Activated T-helper 1 cell treated with anti-CD3 and anti-CD28 coated beads, Interleukin-2, amount 50 U/mL, for 16 hours (primary cell): ENCODE measurements around the gene PMPCA.
"Not testable (repeated sequence)": the region's sequence is repeated elsewhere in the genome, so short reads cannot be mapped to it uniquely, and the experiment has no call there.

Experiments used
- DNase-seq, 2 donors: peaks; one replicate each; pipeline ENCODE4 v3.0.0-alpha.2; 2020; ENCODE audit warnings: low read depth in 1 of 2, low spot score in 1 of 2

PMPCA gene

DNA sequence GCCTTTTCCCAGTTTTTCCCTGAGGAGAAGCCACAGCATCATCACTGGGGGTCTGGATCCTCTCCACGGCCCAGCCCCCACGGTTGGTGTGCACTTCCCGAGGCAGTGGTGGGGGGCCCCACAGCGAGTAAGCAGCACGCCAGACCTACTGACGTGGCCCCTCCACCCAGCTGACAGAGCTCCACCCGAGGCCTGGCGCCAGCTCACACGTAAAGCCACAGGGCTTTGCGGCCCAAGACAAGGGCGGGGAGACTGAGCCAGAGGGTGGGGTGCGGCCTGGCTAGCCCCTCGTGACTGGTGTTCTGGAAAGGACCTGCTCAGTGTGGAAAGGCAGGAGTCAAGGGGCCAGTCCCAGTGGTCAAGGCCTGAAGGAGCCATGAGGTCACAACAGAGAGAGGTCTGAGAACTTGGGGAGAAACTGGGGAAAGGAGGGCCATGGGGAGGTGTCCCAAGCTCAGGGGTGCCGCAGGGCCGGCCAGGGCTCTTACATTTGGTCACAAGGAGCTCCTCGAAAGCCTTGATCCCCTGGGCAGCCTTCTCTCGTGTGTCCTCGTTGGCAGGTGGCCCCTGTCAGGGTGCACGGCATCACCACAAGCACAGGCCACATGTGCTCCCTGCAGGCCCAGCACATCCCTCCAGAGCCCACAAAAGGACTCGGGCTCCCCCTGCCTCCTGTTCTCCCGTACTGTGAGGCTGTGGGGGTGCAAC is 16.0 kb upstream of the PMPCA start:
- DNase-seq: no peak

DNA sequence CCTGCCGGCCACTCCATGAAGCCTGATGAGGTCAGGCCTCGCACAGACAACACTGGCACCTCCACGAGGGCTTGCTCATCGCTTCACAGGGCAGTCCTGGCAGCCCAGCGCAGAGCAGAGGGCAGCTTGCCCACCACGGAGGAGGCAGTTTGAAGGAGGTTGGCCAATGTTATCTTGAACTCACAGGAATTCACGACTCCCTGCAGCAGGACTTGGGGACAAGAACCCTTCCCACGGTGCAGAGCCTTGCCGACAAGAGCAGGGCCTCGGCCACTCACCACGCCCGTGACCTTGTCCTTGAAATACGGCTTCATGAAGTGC is 15.5 kb upstream of the PMPCA start:
- no peak for DNase-seq

DNA sequence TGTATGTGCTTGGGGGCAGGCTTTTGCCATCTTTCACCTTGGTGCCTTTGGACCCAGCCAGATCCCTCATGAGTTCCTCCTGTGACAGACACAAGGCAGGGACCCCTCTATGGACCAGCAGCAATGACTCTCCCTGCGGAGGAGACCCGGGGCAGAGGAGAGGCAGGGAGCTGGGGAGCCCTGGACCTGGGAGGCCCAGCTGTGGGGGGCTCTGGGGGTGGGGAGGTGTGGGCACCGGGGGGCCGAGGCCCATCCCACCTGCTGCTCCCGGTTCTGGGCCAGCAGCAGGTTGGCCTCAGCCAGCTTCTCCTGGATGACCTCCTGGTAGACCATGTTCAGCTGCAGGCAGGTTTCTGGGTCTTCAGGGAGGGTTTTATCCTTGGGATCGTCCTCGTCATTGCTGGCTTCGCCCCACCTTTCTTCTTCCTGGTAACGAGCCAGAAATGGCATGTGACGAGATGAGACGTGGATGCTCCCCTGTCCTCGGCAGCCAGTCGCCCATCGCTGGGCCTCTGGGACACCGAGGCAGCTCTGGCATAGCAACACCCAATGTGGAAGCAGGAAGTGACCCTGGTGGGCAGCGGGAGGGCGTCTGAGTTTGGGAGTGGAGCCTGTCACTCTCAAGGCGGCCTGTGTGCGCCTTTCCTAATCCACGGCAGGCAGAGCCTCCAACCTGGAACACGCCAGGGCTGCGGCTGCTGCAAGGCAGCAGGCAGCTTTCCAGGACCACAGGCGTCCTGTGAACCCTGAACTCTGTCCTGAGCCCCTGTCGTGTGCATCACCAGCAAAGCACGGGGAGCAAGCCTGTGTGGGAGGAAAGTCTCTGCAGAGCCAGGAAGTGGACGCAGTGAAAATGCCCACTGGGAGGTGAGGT is 14.9 kb upstream of the PMPCA start:
- DNase-seq: no peak

DNA sequence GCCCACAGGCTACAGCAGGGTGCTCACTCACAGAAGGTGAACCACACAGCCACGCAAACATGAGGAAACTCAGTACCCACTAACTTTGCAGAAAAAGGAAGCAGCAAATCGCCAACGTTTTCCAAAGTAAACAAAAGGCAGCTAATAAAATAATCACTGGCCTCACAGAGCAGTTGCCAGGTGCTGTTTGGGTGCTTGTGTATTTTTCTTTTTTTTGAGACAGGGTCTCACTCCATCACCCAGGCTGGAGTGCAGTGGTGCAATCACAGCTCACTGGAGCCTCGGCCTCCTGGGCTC is 14.3 kb upstream of the PMPCA start:
- DNase-seq: no peak

DNA sequence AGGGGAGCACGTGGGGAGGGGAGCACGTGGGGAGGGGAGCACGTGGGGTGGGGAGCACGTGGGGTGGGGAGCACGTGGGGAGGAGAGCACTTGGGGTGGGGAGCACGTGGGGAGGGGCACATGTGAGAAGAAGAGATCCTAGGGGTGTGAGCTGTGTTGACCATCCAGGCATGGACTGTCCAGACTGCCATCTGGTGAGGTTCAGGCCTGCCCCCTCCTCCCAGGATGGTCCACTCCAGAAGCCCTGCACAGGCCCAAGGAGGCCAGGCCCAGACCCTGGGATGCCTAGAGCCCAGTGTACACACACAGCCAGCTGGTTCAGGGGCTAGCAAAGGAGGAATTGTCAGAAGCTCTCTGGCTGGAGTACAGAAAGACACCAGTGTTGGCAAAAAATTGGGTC is 12.8 kb upstream of the PMPCA start:
- DNase-seq: no peak

DNA sequence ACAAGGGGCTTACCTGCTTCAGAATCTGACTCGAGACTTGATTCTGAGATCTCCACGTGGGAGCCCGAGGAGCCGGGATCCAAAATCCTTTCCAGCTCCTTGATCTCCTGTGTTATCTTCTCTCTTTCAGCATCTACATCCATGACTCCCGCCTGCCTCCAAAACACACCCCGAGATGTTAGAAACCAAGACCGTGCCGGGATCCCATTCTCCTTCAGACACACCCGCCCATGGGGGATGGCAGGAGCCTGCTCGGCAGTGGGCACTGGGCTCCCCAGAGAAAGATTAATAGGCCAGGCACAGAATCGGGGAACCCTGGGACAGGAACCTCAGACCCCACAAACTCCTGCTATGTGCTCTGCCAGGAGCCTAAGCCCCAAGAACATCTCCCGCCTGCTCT is 12.2 kb upstream of the PMPCA start:
- no peak for DNase-seq

DNA sequence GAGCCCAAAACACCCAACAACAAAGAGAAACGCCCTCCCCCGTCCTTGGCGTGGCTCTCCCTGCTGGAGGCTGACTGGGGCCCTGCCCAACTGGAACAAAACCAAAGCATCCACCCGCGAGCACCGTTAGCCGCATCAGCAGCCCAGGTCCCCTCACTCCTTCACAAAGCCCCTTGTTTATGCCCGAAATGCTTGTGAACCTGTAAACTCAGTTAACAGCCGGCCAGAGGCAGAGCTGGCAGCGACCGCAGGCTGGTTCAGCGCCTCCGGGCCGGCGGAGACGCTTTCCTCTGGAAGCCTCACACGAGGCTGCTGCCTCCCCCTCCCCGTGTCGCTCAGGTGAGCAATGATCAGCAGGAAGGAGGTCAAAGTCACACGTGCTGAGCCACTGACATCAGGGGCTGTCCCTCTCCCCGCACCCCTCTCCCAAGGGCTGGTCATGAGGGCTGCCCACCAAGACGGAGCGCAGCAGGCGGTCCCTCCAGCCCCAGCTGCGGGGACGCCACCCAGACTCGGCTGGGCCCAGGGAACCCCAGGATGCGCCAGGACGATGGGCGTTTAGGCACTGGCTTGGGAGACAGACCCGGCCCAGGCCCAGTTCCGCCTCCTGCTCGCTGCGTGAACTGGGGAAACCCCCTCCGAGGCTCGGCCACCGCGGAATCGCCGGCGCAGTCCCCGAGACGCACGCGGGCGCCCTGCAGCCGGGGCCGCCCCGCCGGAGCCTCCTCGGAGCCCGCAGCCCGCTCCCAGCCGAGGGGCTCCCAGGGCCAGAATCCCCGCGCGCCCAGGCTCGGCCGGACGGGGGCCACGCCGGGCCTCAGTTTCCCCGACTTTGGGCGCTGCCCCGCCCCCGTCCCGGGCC is 11.1 kb upstream of the PMPCA start:
- peak in 1 of 2 donors; percentile 25 for DNase-seq

DNA sequence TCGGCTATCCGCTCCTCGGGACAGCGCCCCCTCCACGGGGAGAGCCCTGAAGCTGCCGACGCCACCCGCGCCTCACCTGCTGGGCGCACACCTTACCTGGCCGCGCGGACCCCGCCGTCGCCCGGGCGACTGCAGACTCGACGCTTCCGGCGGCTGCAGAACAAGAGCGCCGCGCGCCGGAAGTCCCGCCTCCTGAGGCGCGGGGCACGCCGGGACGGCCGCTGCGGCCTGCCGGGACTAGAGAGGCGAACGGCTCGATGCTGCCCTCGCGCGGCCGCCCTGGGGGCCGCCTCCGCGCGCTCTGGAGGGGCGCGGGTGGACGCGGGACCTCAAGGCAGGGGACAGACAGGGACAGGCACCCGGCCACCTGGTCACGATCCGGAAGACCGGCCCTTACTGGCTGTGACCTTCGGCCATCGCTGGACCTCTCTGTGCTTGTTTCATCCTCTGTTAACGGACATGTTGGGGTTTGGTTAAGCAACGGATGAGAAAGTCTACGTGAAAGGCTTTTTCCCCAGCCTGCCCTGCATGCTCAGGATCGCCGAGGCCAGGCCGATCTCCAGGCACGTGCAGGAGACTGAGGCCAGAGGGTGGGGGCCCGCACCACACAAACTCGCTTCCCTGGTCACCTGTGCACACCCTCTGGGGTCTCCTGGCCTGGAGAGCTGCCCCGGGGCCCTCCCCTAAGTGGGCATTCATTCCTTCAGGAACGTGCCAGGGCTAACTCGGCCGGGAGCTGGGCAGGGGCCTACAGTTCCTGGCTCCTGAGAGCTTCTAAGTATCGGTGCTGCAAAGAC is 10.2 kb upstream of the PMPCA start, which contains the start of gene SNAPC4:
SNAPC4 (minus strand) TSS at position 133 of the 797 bp plus-strand sequence. CDS start 1,742 bp downstream, outside the sequence.
- peak; percentile 73 to 83 for DNase-seq

DNA sequence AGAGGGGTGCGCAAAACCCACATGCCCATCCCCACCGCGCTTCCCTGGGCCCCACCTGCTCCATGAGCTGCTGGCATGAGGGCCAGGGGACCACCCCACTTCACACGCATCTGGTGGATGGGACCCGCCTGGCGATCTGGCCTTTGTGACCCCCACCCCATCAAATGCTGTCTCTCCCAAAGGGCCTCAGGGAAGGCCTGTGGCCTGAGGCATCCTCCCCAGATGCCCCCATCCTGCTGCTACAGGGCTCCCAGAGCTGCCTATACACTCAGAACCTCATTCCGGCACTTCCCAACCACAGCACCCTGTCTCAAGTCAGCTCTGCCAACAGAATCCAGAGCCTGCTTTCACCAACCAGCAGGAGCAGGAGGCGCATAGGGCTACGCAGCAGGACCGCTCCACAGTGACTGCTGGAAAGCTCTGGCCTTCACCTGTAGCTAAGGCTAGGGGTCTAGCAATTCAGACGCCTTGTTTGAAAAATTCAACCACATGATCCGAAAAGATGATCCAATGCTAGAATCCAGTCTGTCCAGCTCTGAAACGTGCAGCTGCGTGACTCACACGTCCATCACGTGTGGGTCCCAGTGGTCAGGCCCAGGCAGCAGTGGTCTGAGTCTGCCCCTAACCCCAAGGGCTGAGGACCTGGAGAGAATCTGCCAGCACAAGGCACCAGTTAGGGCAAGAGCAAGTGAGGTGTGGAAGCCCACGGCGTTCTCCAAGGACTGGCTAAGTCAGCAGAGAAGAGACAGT is 9.1 kb upstream of the PMPCA start:
- no peak for DNase-seq

DNA sequence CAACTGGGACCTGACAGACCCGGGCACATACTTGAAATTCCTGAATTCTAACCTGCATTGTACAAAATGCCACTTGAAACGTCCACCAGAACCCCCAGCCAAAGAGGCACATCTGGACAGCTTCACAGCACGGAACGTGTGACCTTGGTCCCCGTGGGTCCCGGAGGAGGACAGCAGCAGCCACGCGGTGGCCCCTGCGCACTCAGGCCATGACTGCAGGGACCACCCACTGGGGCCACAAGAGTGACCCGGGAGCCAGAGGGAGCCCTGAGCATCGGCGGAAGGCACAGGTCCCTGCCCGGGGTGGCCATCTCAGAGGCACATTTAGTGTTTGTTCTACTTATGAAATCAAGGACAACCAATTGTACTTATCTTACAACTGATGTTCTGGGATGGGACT is 8.4 kb upstream of the PMPCA start:
- DNase-seq: no peak

DNA sequence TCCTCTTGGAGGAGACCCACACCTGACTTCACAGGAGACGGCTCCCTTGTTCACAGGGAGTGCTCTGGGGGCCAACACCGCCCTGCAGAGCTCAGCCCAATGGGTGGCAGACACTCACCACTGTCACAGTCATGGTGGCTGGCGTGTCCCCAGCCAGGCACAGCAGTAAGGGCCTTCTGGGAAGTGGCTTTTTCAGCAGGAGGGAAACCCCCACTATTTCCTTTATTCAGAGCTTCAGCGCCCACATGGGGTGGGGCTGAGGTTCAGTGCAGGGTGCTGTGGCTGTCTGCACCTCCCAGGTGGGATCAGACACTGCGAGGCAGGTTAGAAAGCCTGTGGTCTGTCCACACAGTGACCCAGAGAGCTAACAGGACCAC is 6.9 kb upstream of the PMPCA start:
- DNase-seq: peak; percentile 35 to 66

DNA sequence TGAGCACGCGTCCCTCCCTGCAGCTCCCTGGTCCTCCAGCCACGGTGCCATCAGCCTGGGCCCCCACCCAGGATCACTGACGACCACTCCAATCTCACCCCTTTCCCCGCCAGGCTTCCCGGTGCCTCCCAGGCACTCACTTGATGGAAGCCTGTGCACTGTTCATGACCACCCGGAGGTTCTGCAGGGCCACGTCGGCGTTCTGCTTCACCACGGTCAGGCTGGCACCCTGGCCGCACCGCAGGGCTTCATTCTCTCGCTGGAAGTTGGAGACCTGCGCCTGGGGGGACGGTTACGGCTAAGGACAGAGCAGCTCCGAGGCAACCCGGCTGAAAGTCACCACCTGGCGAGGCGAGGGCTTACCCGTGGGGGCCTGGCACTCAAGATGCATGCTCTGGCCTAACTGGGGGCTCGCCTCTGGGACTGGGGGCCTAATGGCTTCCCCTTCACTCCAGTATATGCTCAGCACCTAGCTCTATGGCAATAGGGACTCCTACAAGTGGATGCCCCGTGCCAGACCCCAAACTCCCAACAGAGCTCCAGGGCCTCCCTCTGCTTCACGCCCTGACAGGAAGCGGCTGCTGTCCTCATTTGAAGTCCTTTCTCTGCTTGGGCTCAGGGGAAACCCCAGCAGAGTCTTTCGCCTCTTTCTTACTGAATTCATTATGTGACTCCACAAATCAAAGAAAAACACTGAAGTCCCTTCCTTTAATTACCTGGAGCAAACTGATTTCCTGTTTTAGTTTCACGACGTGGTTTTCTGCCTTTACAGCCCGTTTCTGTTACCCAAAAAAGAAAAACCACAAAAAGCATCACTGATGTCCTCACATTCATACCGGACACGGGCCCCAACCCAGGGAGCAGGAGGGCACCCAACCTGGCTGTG is 6.3 kb upstream of the PMPCA start:
- DNase-seq: no peak

DNA sequence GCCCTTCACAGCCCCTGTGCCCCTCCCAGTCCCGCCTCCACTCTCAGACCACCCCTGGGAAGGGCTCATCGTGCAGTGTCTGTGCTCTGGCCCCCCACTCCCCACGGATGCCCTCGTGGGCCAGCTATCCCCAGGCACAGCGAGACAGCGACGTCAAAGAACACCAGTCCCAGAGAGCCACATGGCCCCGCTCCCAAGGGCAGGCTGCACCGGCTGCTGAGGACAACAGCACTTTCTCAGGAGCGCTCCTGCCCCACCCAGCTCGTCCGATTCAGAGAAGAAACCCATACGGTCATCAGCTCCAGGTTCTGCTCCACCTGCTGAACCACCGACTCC is 5.7 kb upstream of the PMPCA start:
- DNase-seq: no peak

DNA sequence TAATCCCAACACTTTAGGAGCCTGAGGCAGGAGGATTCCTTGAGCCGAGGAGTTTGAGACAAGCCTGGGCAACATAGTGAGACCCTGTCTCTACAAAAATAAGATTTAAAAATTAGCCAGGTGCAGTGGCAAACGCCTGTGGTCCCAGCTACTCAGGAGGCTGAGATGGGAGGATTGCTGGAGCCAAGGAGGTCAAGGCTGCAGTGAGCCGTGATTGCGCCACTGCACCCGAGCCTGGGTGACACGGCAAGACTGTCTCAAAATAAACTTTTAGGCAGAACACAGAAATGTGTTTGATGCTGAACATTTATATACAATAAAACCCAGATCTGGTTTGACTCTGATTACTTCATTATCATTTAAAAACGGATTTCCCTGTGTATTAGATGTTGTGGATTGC is 5.0 kb upstream of the PMPCA start:
- DNase-seq: no peak

DNA sequence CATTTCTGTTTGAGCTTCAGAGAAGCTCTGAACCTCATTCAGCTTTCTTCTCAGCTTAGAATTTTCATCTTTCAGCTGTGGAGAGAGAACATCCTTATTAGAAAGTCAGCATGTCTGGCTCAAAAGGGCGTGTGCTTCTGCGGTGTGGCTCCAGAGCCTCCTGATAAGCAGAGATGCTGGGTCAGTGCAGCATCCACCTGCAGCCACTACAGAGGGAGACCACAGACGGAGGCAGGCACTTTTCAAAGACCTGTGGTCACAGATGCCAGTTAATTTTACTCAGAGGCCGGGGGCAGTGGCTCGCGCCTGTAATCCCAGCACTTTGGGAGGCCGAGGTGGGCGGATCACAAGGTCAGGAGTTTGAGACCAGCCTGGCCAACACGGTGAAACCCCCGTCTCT is 4.6 kb upstream of the PMPCA start:
- DNase-seq: not testable (repeated sequence)

DNA sequence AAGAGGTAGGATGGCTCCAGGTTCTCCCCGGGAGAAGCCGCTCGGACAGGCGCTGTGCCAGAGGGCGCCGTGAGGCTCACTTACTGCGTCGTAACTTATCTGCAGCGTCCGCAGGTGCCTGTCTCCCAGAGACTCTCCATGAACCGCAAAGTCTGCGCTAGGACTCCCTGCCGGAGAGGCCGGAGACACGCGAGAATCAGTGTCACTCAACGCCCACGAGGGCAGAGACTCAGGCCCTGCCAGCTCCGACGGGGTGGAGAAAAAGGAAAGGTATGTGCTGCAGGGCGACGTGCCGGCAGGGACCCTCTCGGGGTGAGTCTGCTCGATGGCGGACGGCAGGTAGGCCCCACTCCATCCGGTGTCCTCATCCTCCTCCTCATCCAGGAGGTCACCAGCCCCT is 3.4 kb upstream of the PMPCA start:
- DNase-seq: not testable (repeated sequence)

DNA sequence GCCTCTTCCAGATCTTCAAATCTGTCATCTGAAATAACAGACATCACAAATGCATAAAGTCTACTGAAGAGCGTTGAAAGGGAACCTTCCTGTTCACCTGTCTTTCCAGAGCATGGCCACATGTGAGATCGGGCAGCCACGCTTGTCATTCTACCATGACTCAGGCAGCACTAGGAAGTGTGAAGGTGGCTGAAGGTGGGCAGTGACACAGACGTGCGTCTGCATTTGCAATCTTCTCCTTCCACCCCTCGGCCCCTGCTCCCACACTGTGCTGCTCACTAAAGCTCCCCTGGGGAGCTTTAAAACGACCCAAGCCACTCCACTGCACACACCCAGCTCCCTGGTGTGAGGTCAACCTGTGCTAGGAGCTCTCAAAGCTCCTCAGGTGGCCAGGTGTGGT is 2.5 kb upstream of the PMPCA start:
- no peak for DNase-seq

DNA sequence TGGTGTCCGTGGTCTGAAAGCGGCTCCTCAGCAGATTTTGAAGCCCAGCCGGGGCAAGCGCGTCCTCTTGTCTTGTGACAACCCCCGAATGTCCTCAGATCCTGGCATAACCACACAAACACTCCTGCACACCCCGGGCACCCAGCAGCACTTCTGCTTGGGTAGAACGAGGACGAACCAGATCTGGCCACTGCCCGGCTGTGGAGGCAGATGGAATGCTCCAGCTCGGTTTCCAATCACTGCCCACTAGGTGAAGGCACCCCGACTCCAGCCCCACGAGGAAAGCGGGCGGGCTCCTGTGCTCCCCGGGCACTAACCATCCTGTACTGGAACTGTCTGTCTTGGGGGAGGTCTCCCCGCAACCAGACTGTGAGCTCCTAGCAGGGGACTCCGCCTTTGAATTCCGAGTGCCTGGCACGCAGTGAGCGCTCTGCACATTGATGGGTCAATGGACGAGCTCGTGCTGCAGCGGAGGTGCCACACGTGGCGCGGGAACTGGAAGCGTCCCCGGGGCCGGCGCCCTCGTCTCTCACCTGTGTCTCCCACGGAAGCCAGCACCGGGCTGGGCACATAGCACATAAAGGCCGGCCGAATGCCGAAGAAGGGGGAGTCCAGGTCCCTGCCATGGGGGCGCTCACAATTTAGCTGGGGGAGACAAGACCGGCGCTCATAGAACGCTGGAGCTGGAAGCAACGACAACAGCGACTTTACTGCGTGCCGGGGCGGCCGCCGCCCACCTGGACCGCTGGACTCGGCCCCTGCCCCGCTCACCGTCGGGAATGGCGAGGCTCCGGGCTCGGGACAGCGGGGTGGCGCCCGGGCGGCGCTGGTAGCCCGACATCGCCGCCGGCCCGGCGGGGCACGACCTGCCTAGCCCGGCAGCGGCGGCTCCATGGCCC is 652 bp upstream of the PMPCA start:
- DNase-seq: peak in 1 of 2 donors; percentile 14

DNA sequence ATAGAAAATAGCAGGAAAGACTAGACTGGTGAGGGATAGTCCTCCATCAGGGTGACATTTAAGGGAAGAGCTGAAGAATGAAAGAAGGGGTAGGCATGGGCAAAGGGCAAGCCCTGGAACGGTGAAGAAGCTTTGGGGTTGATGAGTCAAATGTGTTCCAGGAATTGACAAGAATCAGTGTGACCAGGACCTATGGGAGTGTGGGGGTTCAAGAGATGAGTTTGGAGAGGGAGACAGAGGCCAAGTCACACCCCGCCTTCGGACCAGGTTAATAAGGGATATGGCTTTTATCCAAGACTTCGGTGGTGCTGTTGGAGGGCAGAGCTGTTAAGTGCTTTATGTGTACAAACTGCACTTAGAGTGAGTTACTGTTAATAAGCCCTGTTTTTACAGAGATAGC is 920 bp downstream of the PMPCA start:
- DNase-seq: no peak
